CD14-positive monocyte (primary cell): Measurements from ENCODE around the gene ATP13A3. TPM values are rescaled to one million over a fixed set of nuclear protein-coding genes. Genes with fewer than 3 reads are reported as not detected.

Experiments used
- DNase-seq, 3 donors: peaks; one replicate each; pipeline ENCODE4 v3.0.0-alpha.2; 2011 to 2022
- H2AFZ ChIP-seq: 2 replicates; pipeline ENCODE4 v1.6.0; 2012; ENCODE audit warnings: mild to moderate bottlenecking, low read depth, low read length, inconsistent platforms; ENCODE audit not compliant: insufficient read depth, poor library complexity, severe bottlenecking
- H3K27ac ChIP-seq, 2 donors: 1 replicate in 1 of 2; 2 replicates in 1 of 2; pipeline ENCODE4 v1.5.1; 2012 to 2013; ENCODE audit warnings: low read length in 2 of 2, control low read depth in 1 of 2, inconsistent platforms in 1 of 2, low read depth in 1 of 2, mild to moderate bottlenecking in 1 of 2
- H3K27me3 ChIP-seq, 2 donors: one replicate each; pipeline versions ENCODE4 v1.6.0 to v1.6.1; 2011 to 2013; ENCODE audit warnings: low read length in 2 of 2; ENCODE audit not compliant: control insufficient read depth in 2 of 2, insufficient read depth in 2 of 2
- H3K36me3 ChIP-seq, 2 donors: replicated peaks in 1 of 2; 1 replicate in 1 of 2; 2 replicates in 1 of 2; pipeline versions ENCODE4 v1.5.1 to v1.6.1; 2012 to 2013; ENCODE audit warnings: low read length in 2 of 2, control low read depth in 1 of 2, inconsistent platforms in 1 of 2, mild to moderate bottlenecking in 1 of 2; ENCODE audit not compliant: insufficient read depth in 2 of 2, control insufficient read depth in 1 of 2
- H3K4me1 ChIP-seq, 2 donors: 1 replicate in 1 of 2; 2 replicates in 1 of 2; pipeline versions ENCODE4 v1.5.1 to v1.6.1; 2012 to 2013; ENCODE audit warnings: low read length in 2 of 2, control low read depth in 1 of 2, inconsistent platforms in 1 of 2, mild to moderate bottlenecking in 1 of 2, moderate library complexity in 1 of 2; ENCODE audit not compliant: insufficient read depth in 2 of 2, control insufficient read depth in 1 of 2
- H3K4me2 ChIP-seq: replicated peaks from 2 replicates; pipeline ENCODE3; 2012; ENCODE audit warnings: low read length, moderate library complexity, mild to moderate bottlenecking; ENCODE audit not compliant: poor library complexity, severe bottlenecking; ENCODE audit errors: extremely low read depth
- H3K4me3 ChIP-seq, 3 experiments: fragments of 200-600 bp in 1 of 3; sonication (generic) in 1 of 3; replicated peaks in 1 of 3; 1 replicate in 2 of 3; 2 replicates in 1 of 3; pipeline ENCODE4 v1.5.1; 2011 to 2013; ENCODE audit warnings: low read length in 3 of 3, mild to moderate bottlenecking in 3 of 3, control low read depth in 2 of 3, low read depth in 2 of 3, inconsistent platforms in 1 of 3, moderate library complexity in 1 of 3
- H3K79me2 ChIP-seq: 2 replicates; pipeline ENCODE4 v1.6.0; 2012; ENCODE audit warnings: mild to moderate bottlenecking, control low read depth, inconsistent platforms, low read length, moderate library complexity; ENCODE audit not compliant: insufficient read depth
- H3K9ac ChIP-seq: 2 replicates; pipeline ENCODE4 v1.6.0; 2017; ENCODE audit warnings: low read length, mild to moderate bottlenecking; ENCODE audit not compliant: insufficient read depth, poor library complexity, severe bottlenecking
- H3K9me3 ChIP-seq, 2 donors: replicated peaks in 1 of 2; 1 replicate in 1 of 2; 2 replicates in 1 of 2; pipeline versions ENCODE4 v1.5.1 to v1.6.1; 2012 to 2013; ENCODE audit warnings: low read length in 2 of 2, control low read depth in 1 of 2; ENCODE audit not compliant: control insufficient read depth in 1 of 2, insufficient read depth in 1 of 2
- H4K20me1 ChIP-seq: 2 replicates; pipeline ENCODE4 v1.6.0; 2012; ENCODE audit warnings: mild to moderate bottlenecking, low read length, control low read depth, moderate library complexity; ENCODE audit not compliant: insufficient read depth
- H3K27ac Mint-ChIP-seq, 7 donors: one replicate each; pipeline ENCODE4 v1.8.0; 2020; ENCODE audit warnings: mild to moderate bottlenecking in 7 of 7, mixed read lengths in 7 of 7, moderate library complexity in 6 of 7, inconsistent platforms in 2 of 7
- H3K27me3 Mint-ChIP-seq, 3 donors: one replicate each; pipeline ENCODE4 v1.8.0; 2021 to 2022; ENCODE audit warnings: low read depth in 3 of 3, mild to moderate bottlenecking in 3 of 3, mixed read lengths in 3 of 3, moderate library complexity in 3 of 3, inconsistent platforms in 1 of 3
- H3K36me3 Mint-ChIP-seq, 2 donors: one replicate each; pipeline ENCODE4 v1.8.0; 2020; ENCODE audit warnings: mixed read lengths in 2 of 2, inconsistent platforms in 1 of 2, mild to moderate bottlenecking in 1 of 2
- H3K4me1 Mint-ChIP-seq: one replicate; pipeline ENCODE4 v1.8.0; 2020; ENCODE audit warnings: mild to moderate bottlenecking, mixed read lengths
- H3K4me3 Mint-ChIP-seq, 2 donors: one replicate each; pipeline ENCODE4 v1.8.0; 2020; ENCODE audit warnings: mild to moderate bottlenecking in 2 of 2, mixed read lengths in 2 of 2, moderate library complexity in 1 of 2
- H3K9me3 Mint-ChIP-seq, 7 donors: one replicate each; pipeline ENCODE4 v1.8.0; 2020 to 2022; ENCODE audit warnings: mixed read lengths in 7 of 7, mild to moderate bottlenecking in 6 of 7, moderate library complexity in 6 of 7, inconsistent platforms in 2 of 7
- CTCF ChIP-seq: fragments of 200-600 bp; IDR thresholded peaks from one replicate; pipeline ENCODE4 v1.8.0; 2022; ENCODE audit warnings: antibody characterized with exemption, mild to moderate bottlenecking
- WGBS: methylation state at CpG from one replicate; pipeline ENCODE4 v1.1.5; 2013; ENCODE audit warnings: missing lambda C conversion rate; ENCODE audit not compliant: insufficient coverage; 5-methylcytosine and 5-hydroxymethylcytosine counted together
- intact Hi-C, 2 donors: fragments of 100-400 bp; cut with micrococcal nuclease; formaldehyde crosslinking; loops; one replicate each; pipeline versions ENCODE4 v1.15.0 to v1.15.1; 2023
- polyA plus RNA-seq, 3 donors: library from polyadenylated mRNA; depleted of rRNA in 1 of 3; unstranded in 2 of 3; stranded (reverse) in 1 of 3; fragments of 300-500 nt in 2 of 3; fragments of >200 nt in 1 of 3; fragmentation: Illumina TruSeq in 2 of 3; gene quantifications; 1 replicate in 2 of 3; 2 replicates in 1 of 3; pipeline ENCODE4 v1.2.3, GENCODE V29; 2012 to 2021

Gene ATP13A3
- polyA plus RNA-seq, 3 donors: 4.7 to 19.5 (median 5.2) TPM

- Mint-ChIP-seq H3K4me3 (no peak overlapping the region), H3K9me3 (no peaks in the 10 kb centered on the region), H3K4me1 (peaks cover 15% of the 10 kb centered on the region), H3K27ac (peak overlapping the region in 3 of 7 donors; percentile 11 to 55 (median 43)), H3K27me3 (no peaks in the 10 kb centered on the region), H3K36me3 (peaks cover 12 to 16% of the 10 kb centered on the region in 2 donors)
- Histone ChIP-seq H2AFZ (no peak overlapping the region), H3K4me1 (peaks cover 4 to 14% of the 10 kb centered on the region in 2 donors), H3K4me3 (no peak overlapping the region), H3K27me3 (no peaks in the 10 kb centered on the region), H3K27ac (no peak overlapping the region), H3K9ac (no peak overlapping the region), H3K36me3 (peaks cover 0 to 16% of the 10 kb centered on the region in 2 donors), H3K79me2 (peaks cover 99% of the 10 kb centered on the region), H3K9me3 (no peaks in the 10 kb centered on the region), H4K20me1 (peaks cover 98% of the 10 kb centered on the region), H3K4me2 (no peak overlapping the region)
- DNase-seq: no peak
- intact Hi-C loops: loop anchor here (5.0 kb wide), 2 partner anchors 100 to 120 kb away; no protein-coding TSS in a partner anchor
- TF ChIP-seq CTCF: no peak
- 23% methylated on average over 3 of the region's 5 CpGs for WGBS
Measured at GRCh38 chr3:194471863-194472262, 14.9 kb downstream of the ATP13A3 start.

- no CpG with 5 or more reads among the region's 4 CpGs for WGBS
- H3K36me3 Mint-ChIP-seq: peaks cover 12 to 17% of the 10 kb centered on the region in 2 donors
- Histone ChIP-seq H3K27me3 (no peaks in the 10 kb centered on the region), H3K36me3 (peaks cover 0 to 16% of the 10 kb centered on the region in 2 donors), H3K4me2 (no peak overlapping the region), H3K4me3 (no peak overlapping the region), H3K27ac (no peak overlapping the region), H3K9ac (no peak overlapping the region), H3K4me1 (peaks cover 7 to 8% of the 10 kb centered on the region in 2 donors), H2AFZ (no peak overlapping the region), H3K9me3 (no peaks in the 10 kb centered on the region), H4K20me1 (peaks cover 98% of the 10 kb centered on the region), H3K79me2 (peaks cover 99% of the 10 kb centered on the region)
- TF ChIP-seq CTCF: no peak
- H3K4me3 Mint-ChIP-seq: no peak overlapping the region
- intact Hi-C loops: loop anchor here (5.0 kb wide), 2 partner anchors 102 to 122 kb away; no protein-coding TSS in a partner anchor
- H3K9me3 Mint-ChIP-seq: no peaks in the 10 kb centered on the region
- H3K27ac Mint-ChIP-seq: no peak overlapping the region
- peaks cover 20% of the 10 kb centered on the region for H3K4me1 Mint-ChIP-seq
- no peak for DNase-seq
- H3K27me3 Mint-ChIP-seq: no peaks in the 10 kb centered on the region
Measured at GRCh38 chr3:194470615-194471014, 16.2 kb downstream of the ATP13A3 start.
